NCI-H748 treated with DMSO at 0.1 percent for 48 hours (cell line): Measurements from ENCODE around the gene SECISBP2L.

Experiments
- DNase-seq: peaks from one replicate; lab custom pipeline; 2025; lab: John Stamatoyannopoulos, UW

SECISBP2L gene

DNA sequence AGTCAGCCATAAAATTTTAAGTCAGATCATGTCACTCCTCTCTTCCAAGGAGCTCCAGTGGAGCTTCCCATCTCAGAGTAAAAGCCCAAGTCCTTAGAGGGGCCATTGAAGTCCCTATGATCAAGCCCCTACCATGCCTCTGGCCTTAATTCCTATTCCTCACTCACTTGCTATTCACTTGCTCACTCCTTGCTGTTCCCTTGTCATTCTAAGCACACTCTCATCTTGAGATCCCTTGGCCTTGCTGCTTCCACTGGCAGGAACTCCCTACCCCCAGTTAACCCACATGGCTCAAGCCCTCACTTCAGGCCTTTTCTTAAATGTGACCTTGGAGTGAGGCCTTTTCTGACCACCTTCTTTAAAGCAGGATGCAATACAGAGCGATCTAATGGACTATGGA lies 12.3 kb upstream of the SECISBP2L start:
- DNase-seq: no peak

GRCh38 chr15:49055630-49056029 lies 9.4 kb upstream of the SECISBP2L start:
- DNase-seq: no peak

- no peak for DNase-seq
Observed at GRCh38 chr15:49052662-49053061, 6.4 kb upstream of the SECISBP2L start.

GRCh38 chr15:49047456-49047855 lies 1.2 kb upstream of the SECISBP2L start:
- DNase-seq: no peak

- DNase-seq: no peak
Observed at GRCh38 chr15:49045751-49046219, 461 bp downstream of the SECISBP2L start.

- DNase-seq: no peak
Observed at GRCh38 chr15:49044766-49045606, 1.3 kb downstream of the SECISBP2L start.

GRCh38 chr15:49044002-49044401 lies 2.2 kb downstream of the SECISBP2L start:
- no peak for DNase-seq

DNA sequence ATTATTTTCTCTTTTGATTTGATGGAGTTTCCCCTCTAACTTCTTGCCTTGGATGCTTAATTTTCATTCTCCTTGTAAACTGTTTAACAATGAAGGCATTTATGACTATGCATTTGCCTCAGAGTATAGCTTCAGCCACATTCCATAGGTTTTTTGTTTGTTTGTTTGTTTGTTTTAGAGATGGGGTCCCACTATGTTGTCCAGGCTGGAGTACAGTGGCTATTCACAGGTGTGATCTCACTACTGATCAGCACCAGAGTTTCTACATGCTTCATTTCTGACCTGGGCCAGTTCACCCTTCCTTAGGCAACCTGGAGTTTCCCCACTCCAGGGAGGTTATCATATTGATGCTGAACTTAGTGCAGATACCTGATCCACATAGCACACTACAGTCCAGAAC lies 4.1 kb downstream of the SECISBP2L start:
- DNase-seq: no peak

DNA sequence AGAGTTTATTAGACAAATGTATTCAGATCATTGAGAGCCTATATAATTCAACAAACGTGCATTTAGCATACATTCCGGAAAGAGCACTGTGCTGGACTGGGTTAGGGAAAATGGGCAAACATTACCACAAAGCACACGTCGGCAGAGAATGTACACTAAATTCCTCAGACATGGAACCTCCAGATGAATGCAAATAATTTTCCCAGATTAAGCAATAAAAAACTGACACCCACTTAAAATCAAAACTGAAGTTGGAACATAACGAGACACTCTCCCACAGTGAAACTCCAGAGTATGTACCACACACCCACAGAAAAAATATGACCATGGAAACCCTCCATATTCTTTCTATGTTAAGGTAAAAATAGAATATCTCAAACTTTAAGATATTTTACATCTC lies 4.8 kb downstream of the SECISBP2L start:
- DNase-seq: no peak

- DNase-seq: no peak
Observed at GRCh38 chr15:49040151-49040550, 6.1 kb downstream of the SECISBP2L start.

GRCh38 chr15:49038382-49038781 lies 7.9 kb downstream of the SECISBP2L start:
- DNase-seq: no peak

GRCh38 chr15:49037546-49037940 lies 8.7 kb downstream of the SECISBP2L start:
- no peak for DNase-seq

- DNase-seq: no peak
Observed at GRCh38 chr15:49036650-49037545, 9.3 kb downstream of the SECISBP2L start.

- DNase-seq: no peak
Observed at GRCh38 chr15:49035825-49036224, 10.4 kb downstream of the SECISBP2L start.

DNA sequence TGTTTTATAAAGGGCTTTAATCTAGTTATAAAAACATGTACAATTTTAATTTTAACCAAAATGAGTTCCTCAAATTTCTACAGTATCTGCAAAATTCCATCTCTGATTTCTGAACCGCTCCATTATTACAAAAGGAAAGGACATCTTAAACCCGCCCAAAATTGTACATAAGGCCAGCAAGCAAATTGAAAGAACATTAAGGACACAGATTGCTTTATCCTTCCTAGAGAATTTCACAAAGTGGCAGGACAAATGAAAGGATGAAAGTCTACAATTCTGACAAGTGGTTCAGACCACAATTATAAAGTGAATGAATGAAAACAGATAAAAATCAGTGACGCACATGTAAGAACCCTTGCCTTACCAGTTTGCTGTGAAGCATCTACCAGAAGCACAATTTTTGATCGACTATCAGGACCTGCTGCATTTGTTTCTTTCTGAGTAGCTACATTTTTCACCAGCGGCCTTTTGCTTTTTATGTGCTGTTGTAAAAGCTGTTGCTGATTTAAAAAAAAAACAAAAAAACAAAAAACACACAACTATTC lies 13.6 kb downstream of the SECISBP2L start:
- DNase-seq: no peak

- DNase-seq: no peak
Observed at GRCh38 chr15:49031804-49032203, 14.4 kb downstream of the SECISBP2L start.

DNA sequence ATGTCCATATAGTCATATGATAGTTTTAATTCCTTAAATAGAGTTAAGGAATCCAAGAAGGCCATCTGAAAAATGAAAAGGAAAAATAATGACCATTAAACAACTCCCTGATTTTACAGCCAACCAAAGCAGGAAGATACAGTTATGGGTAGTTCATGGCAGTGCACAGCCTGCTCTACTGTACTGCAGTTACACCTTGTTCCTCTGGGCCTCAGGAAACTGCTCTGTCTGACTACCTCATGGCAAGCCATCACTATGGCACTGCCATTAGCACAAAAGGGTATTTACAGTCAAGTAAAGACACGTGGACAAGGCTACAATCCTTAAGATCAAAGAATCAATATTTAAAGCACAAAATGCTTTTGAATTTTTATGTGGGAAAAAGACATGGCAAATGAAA lies 19.5 kb downstream of the SECISBP2L start:
- no peak for DNase-seq

- DNase-seq: no peak
Observed at GRCh38 chr15:49024840-49025239, 21.4 kb downstream of the SECISBP2L start.

DNA sequence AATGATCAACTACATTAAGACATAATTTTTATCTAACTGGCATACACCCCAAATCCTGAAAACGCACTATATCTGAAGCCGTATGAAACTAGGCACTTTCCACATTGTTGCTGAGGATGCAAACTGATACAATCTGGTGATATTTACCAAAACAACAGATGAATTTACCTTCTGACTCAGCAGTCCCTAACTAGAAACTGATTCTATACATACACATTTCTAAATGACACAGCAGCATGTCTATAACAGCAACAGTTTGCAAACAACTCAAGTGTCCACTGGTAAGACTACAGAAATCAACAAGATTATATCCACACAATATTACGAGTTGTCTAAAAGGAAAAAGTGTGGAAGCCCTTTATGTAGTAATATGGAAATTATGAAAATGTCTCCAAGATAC lies 22.9 kb downstream of the SECISBP2L start:
- DNase-seq: no peak

GRCh38 chr15:49015896-49016295 lies 30.4 kb downstream of the SECISBP2L start:
- DNase-seq: no peak

- DNase-seq: no peak
Observed at GRCh38 chr15:48999314-48999713, 46.9 kb downstream of the SECISBP2L start.

DNA sequence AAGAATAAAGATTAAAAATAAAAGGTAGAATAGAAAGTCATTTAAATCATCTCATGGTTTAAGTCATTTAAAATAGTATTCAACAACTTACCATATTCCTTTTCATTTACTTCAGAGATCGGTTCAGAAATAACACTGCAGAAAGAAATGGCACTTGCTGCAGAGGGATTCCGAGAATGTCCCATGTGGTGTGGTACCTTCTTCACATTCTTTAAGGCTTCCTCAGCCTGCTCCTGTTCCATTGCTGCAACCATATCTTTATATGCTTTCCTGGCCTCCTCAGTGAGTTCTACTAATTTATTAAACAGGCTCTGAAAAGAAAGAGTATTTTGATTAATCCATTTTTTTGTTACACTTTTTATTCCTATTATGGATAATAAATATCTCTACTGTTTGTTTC lies 50.0 kb downstream of the SECISBP2L start:
- no peak for DNase-seq

GRCh38 chr15:48993380-48993779 lies 52.9 kb downstream of the SECISBP2L start:
- no peak for DNase-seq
